ENCODE measurements around the gene AOAH. TPM values are rescaled to one million over a fixed set of nuclear protein-coding genes. Genes with fewer than 3 reads are reported as not detected.

Gene AOAH
- total RNA-seq, 1 donor from 2014 or later = 3.6 TPM

DNA sequence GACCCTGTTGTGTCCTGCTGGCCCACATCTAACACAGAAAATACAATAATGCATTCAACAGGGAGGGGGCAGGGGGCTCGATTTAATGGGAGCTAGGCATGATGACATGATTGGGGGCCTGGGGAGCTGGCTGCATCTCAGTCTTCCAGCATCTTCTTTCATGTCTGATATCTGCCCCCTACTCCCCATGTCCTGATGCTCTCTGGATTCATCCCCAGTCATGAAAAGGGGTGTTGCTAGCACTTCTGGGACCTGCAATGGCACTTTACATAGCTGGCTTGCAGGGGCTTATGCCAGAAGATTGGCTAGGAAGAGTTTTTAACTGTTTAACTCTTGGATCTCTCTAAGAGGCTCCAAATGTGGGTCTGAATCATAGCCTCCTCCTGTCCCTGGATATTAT lies 94.9 kb downstream of the AOAH start:
- no peak for DNase-seq

DNA sequence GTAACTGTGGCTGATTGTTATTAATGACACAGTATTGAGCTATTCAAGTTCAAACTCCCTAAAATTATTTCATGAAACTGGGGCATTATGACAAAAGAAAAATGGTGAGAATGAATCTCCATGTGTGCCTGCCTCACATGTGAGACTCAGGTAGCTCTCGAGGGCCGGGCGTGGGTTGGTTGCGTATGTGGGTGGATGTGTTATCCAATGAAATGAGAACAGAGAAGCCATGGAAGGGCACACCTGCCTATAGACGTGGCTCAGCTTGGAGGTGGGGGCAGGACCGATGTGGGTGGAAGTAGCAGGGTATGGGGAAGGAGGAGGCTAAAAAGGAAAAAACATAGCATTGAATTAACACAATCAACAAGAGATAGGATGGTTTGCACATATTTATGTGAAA lies 96.5 kb downstream of the AOAH start:
- no peak for DNase-seq

DNA sequence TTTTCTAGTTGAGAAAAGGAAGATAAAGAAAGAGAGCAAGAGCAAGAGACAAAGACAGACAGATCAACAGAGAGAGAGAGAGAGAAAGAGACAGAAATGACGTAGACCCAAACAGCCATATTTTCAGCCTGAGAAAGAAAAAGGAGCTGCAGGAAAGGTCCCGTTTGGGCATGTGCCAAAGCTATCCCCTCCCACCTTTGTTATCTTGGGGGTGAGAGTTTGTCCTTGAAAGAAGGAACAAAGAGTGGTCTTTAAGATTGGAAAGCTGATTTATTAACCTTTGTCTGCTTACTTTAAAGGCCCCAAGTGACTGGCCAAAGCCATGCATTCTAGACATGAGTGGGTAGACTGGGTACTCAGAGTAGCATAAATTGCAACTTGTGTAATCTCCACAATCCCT lies 98.2 kb downstream of the AOAH start:
- DNase-seq = no peak

DNA sequence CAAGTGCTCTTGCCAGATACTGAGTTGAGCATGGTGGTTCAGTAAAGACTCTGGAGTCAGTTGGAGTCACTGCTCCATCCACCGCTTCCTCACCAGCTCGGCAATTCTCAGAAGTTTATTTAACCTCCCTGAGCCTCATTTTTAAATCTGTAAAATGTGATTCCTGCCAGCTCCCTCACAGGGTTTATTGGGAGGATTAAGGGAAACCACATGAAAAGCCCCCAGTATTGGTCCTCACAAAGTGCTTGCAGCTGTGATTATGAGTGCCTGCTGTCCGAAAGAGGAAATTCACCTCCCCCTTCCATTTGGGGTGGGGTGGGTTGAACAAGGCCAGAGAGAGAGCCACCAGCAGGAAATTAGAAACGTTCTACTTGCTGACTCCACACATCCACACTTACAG lies 99.0 kb downstream of the AOAH start:
- no peak for DNase-seq

DNA sequence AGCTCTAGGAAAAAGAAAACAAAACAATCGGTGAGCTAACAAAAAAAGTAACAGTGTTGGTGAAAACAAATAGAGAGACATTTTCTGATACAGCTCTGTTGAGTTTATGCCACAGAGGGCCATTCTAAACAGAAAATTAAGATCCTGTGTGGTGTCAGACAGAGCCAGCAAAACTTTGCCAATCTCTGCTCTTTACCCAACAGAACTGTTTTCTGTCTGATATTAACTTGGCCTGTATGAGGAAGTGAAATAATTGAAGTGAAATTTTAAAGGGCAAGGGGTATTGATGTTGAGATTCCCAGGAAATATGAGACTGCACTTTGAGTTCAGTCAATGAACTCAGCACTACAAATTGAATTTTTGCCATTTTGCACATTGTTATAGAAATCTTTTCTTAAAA lies 101.0 kb downstream of the AOAH start:
- no peak for DNase-seq

DNA sequence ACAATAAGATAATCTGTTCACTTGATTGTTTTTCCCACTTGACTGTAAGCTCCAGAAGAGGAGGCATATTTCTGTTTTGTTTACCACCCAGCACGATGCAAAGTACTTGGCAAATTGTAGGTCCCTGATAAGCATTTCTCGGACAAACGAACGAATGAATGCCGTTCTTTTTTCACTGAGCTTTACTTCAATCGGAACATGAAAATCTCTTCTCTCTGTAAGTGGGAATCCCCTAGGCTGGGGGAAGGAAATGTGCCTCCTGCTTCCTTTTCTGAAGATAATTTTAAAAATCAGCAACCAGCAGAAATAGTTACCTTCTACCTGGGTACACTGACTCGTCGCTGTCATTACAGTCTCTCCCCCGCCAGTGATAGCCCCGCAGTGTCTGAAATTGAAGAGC lies 102.9 kb downstream of the AOAH start:
- no peak for DNase-seq

DNA sequence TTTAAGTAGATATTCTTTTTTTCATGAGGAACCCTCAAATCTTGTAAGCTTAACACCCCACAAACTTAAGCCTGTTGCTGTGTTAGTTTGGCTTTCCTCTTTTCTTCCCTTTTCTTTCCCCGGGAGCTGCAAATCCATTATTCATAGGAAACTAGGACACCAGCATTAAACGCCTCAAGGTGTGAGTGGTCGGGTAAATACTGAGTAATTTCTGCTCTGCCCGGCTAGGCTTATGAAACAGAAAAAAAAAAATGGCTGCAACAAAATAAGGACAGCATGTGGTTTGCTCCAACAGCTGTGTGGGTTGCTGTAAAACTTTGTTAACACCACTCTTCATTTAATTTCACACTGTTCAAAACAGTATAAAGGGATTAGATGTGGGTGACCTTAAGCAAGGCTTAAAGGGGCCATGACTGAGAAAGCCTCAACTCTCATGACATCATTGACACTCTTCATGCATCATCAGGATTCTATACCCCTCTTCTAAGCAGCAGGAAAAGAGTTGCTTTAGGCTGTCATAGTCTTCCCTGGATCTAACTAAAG lies 104.1 kb downstream of the AOAH start:
- no peak for DNase-seq

DNA sequence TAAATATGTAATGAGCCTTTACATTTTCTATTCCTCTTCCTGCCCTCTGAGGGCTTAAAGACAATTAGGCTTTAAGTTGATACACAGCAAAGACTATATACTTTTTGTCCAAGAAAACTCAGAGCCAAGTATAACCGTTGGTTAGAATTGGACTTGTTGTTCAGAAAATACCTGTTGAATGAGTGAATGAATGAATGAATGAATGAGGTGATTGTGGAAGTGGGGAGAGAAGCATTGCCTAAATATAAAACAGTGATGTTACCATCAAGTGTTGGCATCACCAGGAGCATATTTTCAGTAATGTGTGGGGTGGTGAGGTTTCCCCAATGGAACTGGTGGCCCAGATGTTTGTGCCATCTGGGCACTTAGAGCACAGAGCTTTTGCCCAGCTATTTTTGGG lies 106.9 kb downstream of the AOAH start:
- no peak for DNase-seq

DNA sequence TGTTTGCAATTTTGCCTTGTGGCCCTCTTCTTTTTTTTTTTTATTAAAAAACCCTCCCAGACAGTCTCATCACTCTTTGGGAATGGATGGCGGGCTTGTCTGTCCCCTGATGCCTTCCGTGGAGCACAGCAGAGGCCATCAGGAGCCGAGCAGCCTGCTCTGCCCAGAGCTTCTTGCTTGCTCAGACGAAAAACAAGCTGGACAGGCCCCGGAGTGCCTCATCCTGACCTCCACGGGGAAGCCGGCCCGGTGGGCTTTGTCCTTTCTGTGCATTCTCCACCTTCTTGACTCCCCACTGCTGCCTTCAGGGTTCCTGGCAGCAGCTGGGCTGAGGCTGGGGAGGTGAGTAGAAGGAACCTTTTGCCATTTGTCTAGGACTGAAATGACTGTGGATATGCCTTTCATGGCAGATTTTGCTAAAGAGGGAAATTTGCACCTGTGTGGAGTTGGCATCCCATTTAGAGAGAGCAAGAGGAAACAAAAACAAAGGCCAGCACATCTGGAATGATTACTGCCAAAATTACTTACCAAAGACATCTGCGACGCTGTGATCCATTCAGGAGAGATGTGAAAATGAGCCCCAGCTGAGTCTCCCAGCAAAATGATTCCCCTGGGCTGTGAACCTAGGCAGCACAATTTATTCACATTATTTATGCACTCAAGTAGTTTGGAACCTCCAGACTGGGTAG lies 108.3 kb downstream of the AOAH start:
- DNase-seq = no peak

DNA sequence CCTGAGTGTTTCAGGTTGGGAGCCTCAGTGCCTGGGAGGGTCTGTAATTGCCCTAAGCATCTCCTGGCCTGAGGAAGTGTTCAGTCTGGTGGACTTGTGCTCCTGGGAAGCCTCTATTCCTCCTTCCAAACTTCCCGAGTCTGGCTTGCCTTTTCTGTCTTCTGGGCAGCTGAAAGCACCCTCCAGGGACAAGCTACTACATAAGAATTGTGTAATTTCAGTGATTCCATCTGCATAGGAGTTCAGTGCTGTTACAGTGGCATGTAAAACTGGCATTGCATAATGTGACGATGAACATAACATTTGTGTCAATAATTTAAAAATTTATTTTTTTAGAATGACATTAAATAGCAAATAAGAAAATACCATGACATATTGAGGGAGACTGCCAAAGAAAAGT lies 109.3 kb downstream of the AOAH start:
- DNase-seq = no peak

DNA sequence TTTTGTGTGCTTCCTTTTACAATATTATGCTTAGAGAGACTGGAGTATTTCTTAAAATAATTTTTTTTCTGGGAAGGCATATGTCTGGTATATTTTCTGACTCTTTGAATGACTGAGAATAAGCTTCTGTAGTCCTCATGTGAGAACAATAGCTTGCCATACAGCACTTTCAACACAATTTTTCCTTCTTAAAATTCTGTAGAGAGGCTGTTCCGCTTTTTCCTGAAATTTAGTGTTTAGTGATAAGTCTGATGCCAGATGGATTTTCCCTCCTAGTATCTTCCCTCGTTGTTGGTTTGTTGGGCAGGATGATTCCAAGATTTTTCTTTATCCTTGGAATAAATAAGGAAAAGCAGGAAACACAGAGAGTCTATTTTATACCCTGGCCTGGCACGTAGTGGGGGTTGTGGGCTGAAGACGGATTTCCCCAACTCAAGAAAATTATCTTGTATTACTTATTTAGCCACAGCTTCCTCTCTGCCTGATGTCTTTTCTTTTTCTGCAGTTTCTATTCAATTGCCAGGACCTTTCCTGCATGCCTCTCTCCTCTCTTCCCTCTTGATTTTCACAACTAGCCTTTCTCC lies 111.2 kb downstream of the AOAH start:
- no peak for DNase-seq

DNA sequence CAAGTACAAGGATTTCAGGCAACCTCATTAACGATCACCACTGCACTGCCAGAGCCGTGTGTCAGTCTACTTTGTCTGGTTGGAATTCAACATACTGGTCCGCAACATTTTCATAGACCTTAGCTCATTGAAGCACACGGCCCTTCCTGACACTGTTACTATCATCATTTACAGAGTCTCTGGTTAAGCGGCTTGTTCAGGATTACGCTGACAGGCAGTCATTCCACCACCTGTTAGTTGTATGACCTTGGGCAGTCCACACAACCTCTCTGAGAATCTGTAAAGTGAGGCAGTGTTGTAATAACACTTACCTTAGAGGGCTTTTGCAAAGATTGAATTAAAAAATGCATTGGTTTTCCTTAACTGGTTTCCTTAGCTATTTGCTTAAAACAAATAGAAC lies 112.6 kb downstream of the AOAH start:
- DNase-seq = no peak

DNA sequence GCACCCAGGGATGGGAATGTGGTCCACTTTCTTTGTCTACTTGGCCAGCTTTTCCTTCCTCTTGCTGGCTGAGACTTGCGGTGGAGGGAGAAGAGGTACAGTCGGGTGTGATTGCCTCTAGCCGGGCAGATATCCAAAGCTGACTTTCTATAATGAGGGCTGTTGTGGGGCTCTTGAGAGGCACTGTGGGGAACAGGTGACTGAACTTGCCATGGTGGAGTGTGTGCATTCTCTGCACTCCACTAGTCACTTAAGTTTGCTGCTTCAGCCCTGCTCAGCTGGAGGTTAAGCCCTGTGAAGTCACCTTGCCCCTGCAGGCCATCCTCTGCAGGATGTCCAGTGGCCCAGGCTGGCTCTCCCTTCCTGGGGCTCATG lies 116.6 kb downstream of the AOAH start:
- no peak for DNase-seq

DNA sequence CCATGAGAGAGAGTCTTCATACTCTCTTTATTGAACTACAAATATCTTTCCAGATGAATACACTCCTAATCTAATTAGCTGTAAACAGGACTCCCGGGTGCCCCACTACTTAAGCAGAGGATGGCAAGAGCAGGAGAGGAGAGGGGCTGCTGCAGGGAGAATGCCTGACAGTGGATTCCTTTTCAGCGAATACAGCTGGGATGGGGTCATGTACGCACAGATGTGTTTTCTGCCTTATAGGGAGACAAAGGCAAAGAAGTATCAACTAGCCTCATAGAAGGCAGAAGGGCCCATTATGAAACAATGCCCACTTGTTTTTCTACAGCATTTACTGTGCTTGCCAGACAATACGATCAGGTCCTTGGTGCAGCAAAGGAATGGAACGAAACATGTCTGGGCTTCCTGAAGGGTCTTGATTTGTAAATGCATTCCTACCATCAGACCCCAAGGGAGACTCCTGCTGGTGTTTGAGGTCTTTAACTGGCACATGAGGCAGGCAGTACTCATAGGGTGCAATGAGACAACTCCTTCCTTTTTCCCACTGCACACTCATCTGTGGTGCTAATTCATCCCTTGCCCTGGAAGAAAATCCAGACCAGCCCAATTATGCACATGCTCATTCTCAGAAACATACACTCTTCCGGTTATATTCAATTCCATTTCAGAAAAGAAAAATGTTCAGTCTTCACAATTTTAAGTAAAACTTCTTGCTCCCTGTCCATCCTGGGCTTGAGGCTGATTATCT lies 117.1 kb downstream of the AOAH start:
- no peak for DNase-seq

DNA sequence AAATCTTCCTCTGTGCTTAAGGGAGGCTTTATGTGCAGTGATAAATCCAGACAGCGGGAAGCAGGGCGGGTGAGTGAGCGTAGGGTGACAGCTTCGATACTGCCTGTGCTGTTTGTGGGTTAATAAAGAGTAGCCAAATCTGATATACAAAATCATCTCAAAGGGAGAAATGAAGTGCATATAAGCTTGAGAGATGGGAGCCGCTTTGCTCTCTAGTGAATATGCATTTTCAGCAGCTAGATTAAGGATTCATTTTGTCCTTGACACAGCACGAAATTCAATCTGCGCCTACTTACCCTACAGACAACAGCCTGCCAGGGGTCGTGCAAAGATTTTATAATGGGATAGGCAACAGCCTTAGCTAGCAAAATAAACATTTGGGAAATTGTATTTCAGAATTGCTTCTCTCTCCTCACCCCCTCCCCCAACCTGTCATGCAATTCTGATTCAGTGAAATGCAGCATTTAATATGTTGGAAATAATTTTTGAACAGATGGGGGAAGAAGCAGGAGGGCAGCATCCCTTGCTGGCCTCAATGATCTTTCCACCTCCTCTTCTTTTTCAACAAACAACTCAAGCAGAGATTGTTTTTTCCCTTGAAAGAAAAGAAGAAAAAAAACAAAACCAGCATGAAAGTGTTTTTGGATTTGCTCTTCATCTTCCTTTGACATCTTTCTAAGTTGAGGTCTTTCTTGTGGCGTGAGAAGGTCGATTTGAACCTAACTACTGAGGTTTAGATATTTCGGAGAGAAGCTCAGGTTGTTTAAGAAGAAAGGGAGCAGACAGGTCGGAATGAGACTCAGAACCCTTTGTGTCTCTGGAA lies 117.9 kb downstream of the AOAH start:
- no peak for DNase-seq

DNA sequence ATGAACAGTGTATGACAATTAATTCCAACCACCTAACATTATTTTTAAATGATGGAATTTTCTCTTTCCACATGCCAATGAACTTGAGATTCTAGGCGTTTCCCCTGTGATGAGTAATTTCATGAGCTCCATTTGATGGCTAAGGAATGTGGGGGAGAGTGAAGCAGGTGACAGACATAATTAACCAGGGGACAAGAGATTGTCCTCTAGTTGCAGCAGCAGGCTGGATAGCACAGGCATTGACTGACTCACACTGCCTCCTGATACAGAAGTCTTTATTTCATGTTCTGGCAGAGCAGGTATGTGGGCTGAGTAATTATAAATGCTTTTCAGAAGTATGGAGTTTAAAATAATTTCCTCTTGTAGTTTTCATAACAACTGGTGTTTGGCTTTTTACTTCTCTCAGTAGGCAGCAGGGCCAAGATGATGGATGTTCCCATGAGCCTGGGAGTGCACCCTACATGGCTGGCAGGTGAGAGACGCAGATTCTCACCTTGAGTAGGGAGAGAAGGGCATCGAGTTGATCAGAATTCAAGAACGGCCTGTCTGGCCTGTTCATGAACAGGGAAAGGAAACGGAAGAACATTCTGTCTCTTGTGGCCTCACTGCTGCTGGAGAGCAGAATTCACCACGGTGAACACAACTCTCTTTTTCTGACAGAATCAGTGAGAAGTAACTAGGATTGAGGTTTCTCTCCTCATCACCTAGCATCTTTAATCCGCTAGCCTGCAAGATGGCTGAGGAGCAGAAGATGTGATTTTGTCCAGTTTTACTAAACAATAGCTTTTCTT lies 118.8 kb downstream of the AOAH start:
- DNase-seq = peak; percentile 8

DNA sequence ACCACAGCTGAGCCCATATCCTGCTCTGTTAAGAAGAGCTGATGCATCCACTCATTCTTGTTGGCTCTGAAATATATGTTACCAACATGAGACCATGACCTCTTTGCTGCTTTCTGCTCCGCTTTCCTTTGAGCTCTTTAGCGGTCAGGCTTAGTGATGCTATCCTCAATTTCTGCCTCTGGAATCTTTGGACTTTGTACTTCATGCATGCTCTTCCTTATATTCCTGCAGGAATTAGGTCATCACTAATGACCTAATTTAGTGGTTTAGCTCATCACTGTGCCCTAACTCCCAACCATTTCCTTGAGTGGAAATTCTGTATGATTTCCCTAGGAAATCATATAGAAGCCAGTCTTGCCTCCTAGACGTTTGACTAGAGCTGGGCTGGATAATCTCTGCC lies 119.5 kb downstream of the AOAH start:
- DNase-seq = no peak

DNA sequence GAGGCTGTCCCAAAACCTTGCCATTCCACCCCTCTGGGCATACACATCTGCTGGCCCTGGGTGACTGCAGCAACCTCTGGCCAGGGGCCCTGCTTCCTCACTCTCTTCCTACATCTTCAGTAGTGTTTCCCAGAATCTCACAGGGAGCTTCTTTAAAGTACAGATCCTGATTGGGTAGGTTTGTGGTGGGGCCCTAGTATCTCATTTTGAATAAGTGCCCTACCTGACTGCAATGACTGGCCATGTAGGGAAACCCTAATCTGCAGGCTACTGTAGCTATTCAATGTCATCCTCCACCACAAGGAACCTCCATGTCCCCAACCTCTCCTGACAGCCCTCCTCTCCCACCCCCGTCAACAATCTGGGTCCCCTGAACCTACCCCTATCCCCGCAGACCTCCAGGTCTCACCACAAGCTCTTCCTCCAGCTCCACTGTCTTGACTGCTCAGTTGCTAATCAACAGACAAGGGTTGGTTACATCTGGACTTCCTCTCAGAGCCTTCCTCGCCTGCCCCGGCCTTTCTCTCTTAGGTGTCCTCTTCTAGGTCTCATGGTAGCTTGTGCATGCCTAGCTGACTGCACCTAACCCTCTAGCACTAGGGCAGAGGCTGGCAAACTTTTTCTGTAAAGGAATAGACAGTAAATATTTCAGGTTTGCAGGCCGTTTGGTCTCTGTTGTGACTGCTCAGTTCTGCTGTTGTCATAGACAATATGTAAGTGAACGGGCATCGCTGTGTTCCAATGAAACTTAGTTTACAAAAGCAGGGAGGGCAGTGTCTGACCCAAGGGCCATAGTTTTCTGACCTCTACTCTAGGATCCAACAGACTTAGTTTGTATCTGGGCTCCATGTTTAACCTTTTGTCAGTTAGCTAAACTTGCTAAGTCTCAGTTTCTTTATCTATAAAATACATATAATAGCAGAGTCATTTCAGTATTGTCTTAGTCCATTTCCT lies 121.1 kb downstream of the AOAH start:
- DNase-seq = no peak

DNA sequence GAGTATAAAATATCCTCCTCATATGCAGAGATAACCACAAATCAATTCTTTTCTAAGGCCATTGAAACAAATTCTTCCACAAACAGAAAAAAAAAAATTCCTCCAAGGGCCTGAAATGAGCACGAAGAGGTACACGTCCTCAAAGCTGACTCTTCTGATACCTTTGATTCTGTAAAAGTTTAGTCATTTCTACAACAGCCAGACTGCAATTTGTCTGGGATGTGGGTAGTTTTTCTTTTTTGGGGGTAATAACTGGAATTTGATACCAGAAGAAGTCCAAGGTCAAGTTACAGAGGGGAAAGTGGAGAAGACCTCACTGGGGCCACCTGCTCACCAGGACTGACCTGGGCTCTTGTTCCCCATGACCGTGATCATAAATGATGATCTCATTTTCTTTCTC lies 121.8 kb downstream of the AOAH start:
- DNase-seq = no peak

DNA sequence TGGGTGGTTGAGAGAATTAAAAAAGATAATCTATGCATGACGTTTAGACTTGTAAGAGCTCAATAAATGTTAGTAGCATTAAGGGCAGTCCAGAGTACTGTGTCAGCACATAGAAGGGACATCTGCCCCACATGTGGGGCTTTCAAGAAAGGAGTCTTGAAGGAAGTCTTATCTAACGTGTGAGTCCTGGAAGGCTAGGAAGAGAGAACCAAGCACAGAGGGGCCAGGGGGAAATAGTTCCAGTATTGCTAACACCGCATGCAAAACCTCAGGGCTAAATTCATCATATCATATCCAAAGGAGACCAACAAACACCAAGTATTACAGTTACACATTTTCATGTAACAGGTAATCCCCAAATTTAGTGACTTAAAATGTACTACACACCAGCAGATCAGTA lies 122.7 kb downstream of the AOAH start:
- no peak for DNase-seq

Data from occipital lobe (tissue), 2 donors.